Stimulated activated CD4-positive, alpha-beta T cell treated with anti-CD3 and anti-CD28 coated beads, Interleukin-12 subunit alpha, Interleukin-12 subunit beta, amount 100 ng/mL, for 24 hours (primary cell): ENCODE results near the gene B3GNT9.

Experiments used
- DNase-seq, 2 experiments: peaks; one replicate each; pipeline ENCODE4 v3.0.0-alpha.2; 2020; ENCODE audit warnings: low read depth in 2 of 2

The B3GNT9 gene

DNA sequence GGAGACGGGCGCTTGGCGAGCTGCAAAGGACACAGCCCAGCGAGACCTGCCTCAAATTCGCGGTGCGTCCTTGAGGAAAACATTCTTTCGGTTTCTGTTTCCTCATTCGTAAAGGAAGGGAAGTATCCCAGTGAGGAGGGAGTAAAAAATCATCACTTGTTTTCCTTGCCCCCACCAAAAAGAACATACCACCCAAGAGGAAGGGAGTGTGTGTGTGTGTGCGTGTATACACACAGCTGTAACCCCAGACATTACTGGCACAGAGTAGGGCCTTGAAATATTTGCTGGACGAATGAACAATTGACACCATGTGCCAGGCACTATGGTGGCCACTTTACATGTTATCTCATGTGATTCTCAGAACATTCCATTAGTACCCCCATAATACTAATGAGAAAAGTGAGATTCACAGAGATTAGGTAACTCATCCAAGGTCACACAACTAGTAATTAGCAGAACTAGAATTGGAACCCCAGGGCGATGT lies 34.9 kb upstream of the B3GNT9 start:
- no peak for DNase-seq

DNA sequence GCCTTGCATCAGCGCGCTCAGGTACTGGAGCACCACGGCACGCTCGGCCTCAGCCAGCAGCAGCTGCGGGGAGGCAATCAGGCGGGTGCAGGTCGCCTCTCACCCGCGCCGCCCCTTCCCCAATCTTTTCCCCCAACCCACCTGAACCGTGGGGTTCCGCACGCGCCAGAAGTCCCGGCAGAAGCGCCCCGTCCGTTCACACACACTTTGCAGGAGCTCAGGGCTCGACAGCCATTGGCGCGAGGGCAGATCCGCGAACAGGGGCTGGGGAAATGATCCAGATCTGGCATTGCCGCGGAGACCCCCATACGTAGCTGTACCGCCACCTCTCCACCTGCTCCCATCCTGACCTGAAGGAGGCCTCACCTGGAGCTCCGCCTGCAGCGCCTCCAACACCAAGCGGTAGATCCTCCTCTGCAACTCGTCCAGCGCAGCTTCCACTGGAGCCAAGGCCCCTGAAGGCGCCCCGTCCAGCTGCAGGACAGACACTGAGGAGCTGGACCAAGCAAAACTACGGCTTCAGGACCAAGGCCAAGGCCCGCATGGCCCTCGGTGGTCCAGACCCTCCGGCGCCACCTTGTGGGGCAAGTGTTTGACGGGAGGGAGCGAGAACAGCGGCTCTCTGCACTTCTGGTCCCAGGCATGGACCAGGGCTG lies 34.3 kb upstream of the B3GNT9 start:
- peak; percentile 65 to 84 for DNase-seq

DNA sequence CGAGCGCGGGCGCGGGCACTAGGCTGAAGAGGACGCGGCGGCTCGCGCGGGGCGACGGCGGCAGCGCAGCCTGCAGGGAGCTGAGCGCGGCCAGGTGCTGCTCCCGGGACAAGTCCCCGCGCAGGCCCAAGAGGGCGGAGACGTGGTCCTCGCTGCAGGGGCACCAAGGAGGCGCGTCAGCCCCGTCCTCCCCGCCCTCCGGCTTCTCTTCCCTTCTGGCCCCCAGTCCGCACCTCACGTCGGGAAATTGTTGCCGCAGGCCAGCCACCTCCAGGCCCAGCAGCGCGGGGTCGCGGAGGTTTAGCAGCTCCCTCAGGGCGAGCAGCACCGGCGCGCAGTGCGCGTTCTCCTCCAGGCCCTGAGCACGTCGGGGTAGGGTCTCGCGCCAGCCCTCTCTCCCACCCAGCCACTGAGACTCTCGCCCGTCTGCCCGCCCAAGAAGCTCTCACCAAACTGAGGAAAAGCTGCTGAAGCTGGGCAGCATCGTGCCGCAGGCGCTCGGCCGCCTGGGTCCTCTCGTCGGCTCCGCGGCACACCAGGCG lies 33.7 kb upstream of the B3GNT9 start:
- no peak for DNase-seq

DNA sequence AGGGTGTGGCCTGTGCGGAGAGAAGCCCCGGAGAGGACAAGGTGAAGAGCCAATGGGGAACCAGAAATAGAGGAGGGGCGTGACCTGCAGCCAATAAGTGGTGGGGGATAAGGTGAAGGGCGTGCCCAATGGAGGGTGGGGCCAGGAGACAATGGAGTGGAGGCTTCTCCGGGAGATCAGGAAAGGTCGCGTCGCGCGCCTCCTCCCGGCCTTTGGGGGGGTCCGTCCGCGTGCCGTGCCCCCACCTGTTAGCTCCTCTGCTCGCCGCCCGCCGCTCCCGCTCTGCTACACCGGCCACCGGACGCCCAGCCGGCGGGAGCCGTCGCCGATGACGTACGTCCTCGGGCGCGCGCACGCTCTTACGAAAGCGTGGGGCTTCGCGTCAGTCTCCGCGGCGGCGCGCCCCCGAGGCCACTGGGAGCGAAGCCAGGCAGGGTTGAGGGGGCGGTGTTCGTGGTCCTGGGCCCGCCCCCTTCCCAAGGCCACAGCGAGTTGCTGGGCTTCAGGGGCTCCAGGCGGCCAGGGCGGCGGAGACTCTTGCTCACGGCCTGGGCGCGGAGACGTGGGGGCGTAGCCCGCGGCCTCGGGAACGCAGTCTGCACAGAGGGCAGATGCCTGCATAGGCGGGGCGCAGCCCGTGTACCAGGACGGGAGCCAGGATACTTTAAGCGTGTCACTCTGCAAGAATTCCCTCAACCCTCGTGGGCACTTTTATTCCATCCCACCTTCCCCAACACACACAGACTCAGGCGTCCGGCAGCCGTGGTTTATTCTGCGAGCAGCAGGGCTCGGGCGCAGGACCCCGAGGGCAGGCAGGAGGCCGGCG lies 33.0 kb upstream of the B3GNT9 start, which contains the start of gene MATCAP1:
Gene MATCAP1, minus strand, starts transcription at position 337 of the 826 bp plus-strand sequence. CDS start 3,353 bp downstream, outside the sequence.
- peak; percentile 84 to 95 for DNase-seq

DNA sequence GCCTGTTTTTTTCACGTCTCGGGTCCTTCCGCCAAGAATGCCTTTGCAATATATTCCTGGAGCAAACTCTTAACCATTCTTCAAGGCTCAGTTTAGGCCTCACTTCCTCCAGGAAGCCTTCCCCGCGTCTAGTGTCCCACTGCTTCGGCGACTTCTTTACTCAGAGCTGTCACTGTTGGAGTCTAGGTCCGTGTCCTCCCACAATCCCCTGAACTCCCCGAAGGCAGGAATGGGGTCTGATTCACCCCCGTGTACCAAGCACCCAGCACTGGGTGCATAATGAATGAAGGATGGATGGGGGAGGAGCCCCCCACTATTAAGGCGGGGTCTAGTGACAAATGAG lies 32.5 kb upstream of the B3GNT9 start:
- DNase-seq, result no peak

DNA sequence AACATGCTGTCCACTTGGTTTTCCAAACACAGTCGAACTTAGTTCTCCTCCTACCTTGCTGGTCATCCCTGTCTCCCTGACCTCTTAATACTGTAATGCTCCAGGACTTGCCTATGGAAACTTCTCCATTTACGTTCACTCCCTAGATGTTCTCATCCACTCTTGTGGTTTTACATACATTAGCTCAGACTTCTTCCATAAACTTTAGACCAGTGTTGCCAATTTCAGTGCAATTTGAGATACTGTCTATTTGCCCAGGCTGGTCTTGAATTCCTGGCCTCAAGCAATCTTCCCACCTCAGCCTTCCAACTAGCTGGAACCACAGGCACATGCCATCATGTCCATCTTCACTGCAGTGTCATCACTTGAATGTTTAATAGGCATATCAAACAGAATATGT lies 31.5 kb upstream of the B3GNT9 start:
- DNase-seq, result no peak

DNA sequence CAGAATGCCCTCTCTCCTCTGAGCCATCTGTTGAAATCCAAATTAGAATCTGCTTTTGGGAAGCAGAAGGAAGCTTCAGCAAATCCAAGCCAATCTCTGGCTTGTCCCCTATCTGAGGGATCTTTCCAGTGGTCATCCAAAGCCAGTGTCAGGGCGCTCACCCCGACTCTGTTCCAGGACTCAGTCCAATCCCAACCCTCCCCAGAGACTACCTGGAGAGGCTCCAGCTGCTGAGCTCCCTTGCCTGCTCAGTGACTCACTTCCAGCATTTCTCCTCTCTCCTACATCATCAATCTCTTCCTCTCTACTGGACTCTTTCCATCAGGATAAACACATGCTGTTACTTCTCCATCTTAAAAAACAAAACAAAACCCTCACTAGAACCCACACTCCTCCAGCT lies 30.5 kb upstream of the B3GNT9 start:
- no peak for DNase-seq

DNA sequence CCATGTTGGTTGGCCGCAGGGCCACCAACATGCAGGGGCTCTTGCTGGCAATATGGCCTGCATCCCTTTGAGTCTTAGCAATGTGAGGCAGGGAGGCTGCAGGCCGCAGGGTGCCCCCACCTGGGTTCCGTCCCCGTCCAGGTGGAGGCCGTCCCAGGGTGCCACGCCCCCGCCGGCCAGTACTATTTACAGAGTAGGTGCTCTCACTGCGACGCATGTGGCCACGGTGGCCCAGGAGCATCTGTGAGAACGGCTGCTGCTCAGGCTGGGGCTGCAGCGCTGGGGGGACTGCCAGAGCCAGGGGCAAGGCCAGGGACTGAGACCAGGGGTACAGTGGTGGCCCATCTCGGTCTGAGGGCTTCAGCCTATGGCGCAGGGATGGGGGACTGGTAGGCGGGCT lies 29.4 kb upstream of the B3GNT9 start:
- DNase-seq, result no peak

DNA sequence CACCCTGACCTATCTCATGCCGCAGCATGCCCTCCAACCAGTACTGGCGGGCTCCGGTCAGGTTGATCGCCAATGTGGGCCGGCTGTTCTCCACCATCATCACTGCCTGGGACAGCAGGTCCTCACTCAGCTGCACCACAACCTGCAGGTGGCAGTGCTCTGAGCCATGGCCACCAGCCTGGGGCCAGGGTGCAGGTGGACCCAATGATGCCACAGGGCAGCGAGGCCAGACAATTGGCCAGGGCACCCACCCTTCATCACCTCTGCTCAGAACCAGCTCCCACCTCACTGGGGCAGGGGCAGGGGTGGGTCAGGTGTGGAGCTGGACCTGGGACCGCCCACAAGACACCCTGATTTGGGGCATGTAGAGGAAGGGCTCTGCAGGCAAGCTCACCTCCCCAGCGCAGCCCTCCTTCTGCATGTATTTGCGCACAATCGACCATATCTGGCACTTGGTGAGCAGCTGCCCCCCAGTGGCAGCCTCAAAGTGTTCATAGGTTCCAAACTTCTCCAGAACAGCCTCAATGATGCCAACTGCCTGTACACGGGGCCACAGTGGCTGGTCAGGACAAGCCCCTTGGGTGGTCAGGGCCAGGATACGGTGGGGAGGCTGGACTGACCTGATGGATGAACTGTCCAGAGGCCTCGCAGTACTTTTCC lies 28.8 kb upstream of the B3GNT9 start:
- no peak for DNase-seq

DNA sequence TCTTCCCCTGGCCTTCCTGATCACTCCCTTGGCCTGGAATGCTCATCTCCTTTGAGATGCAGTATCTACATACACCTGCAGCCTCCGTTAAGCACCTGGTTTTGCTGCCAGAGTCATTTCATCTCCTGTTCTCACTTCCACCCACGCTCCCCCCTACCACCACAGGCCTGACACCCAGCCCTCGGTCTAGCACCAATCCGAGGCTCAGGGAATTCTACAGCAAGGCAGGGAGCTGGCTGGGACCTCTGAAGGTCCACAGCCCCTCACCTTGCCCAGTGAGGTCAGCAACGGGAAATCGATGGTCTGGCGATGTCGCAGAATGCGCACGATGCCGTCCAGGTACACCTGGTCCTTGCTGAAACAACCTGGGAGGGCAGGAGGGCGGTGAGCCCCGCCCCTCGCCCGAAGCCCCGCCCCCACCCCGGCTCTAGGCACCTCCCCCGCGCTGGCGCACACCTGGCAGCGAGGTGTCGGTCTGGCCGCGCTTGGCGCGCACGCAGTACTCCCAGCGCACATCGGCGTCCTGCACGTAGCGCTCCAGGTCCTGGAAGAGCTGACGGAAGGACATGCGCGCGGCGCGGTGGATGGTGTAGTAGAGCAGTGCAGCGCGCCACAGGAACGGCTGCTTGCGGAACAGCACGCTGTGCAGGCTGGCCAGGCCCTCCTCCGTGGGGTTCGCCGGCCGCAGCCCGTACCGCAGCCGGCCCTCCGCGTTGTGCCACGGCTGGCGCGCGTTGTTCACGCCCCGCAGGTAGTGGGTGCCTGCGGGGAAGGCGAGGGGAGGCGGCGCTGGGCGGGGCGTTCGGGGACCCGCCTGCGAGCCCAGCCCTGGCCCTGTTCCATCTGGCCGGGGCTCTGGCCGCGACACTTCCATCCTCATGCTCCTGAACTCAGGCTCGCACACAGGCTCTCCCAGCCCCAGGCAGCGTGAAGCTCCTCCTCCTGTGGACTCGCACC lies 27.2 kb upstream of the B3GNT9 start:
- DNase-seq, result no peak

DNA sequence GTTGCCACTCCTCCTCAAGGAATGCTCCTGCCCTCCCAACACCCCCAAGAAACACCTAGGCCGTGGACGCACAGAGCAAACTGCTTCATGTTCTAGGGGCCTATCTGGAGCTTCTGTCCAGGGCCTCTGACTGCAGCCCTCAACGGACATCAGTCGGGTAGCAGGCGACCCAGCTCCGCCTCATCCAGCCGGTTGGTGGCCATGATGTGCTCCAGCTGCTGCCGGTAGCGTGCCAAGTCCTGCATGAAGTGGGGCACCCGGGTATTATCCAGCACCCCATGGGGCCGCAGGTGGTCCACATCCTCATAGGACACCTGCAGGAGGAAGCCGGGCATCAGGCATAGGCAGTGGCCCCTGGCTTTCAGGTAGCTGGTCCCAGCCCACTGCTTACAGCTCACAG lies 25.9 kb upstream of the B3GNT9 start:
- no peak for DNase-seq

DNA sequence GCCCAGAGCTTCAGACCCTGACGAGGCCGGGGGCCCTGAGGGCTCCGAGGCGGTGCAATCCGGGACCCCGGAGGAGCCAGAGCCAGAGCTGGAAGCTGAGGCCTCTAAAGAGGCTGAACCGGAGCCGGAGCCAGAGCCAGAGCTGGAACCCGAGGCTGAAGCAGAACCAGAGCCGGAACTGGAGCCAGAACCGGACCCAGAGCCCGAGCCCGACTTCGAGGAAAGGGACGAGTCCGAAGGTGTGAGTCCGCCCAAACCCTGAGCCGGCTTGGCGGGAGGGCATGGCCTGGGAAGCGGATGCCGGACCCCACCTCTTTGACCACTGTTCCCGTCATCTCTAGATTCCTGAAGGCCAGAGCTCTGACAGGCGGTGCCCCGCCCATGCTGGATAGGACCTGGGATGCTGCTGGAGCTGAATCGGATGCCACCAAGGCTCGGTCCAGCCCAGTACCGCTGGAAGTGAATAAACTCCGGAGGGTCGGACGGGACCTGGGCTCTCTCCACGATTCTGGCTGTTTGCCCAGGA lies 24.0 kb upstream of the B3GNT9 start:
- DNase-seq, result no peak

DNA sequence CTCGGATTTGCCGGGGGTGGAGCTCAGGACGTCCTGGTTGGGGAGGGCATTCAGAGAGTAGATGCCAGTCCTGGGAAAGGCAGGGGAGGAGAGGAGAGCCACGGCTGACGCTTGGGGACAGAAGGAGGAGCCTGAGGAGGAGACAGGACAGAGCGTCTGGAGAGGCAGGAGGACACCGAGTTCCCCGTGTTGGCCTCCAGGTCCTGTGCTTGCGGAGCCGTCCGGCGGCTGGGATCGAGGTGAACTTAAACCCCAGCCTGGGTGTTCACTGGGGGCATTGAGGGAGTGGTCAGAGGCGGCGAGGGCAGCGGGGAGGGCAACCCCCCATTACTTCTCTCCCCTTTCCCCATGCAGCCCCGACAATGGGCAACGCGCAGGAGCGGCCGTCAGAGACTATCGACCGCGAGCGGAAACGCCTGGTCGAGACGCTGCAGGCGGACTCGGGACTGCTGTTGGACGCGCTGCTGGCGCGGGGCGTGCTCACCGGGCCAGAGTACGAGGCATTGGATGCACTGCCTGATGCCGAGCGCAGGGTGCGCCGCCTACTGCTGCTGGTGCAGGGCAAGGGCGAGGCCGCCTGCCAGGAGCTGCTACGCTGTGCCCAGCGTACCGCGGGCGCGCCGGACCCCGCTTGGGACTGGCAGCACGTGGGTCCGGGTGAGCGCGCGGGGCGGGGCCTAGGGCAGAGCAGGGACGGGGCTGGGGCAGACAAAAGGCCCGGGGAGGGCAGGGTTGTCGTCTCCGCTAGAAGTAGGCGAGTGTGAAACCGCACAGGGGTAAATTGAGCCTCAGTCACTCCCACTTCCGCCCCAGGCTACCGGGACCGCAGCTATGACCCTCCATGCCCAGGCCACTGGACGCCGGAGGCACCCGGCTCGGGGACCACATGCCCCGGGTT lies 23.3 kb upstream of the B3GNT9 start:
- DNase-seq, result no peak

DNA sequence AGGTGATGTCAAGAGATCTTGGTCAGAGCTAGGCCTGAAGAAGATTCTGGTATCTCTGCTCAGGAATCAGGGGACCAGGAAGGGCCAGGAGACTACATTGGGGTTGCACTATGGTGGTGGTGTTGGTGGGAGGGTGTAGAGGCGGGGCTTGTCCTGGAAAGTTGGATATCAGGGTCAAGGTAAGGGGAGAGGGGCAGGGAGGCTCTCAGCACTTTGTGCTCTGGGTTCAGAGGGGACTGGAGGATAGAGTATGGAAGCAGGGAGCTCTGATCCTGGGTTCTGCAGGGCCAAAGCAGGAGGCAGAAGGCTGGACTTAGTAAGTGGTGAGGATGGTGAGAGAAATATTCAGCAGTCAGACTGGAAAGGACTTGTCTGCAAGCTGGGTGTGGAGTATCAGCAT lies 22.5 kb upstream of the B3GNT9 start:
- DNase-seq, result no peak

DNA sequence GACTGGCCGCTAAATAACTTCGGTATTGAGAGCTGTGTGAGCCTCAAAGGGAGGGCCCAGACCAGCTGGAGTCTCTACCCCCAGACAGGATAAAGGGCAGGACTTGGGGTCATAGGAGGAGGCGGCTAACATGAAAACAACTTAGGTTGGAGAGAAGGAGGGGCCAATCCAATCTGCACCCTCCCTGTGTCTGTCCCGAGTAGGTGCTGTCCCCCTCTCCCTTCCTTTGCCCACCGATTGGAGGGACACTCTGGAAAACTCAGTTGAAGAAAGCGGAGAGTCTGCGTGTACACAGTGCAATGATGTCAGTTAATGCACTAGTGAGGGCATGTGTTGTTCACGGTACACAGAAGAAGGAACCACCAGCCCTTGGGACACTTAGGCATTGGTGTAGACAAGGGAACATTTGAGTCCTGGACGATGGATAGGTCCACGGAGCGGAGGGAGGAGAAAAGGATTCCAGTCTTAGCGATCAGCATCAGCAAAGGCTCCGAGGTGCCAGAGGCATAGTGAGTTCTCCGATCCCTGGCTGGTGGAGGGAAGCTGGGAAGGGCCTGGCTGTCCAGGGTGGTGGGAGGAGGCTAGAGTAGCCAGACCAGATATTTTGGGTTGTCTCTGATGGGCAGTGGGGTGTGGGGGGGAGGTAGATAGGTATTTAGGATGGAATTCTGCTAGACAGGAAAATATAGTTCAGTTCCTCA lies 20.3 kb upstream of the B3GNT9 start:
- no peak for DNase-seq

DNA sequence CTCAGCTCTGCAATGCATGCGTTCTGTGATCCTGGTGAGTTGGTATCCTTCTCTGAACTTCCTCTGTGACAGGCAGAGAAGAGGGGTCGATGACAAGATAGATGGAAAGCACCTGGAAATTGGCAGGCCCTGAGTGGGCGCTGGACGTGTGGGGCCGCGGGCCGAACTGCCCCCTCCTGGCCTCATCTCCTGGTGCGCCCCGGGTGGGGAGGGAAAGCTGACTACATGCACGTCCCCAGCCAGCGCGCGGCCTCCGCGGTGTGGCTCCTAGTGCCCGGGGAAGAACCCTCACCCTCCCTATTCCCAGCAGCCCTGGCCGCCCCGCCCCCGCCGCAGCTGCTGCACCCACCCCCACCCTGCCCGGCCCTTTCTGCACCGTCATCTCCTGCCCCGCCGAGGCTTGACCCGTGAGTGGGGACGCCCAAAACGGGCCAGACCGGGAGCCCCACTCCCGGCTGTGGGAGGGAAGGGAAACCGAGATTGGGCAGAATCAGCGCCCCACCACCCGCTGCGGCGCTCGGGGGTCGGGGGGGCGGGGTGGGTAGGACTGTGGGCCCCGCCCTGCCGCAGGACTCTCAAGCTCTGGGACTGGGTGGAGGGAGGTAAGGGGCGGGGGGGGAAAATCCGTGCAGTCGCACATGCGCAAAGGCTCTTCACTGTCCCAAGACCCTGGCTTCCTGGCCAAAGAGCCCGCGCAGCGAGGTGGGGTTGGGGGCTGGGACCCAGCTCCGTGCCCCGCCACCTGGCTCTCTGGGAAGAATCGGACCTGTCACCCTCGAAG lies 19.6 kb upstream of the B3GNT9 start, which contains the start of gene NOL3:
Gene NOL3, plus strand, starts transcription at position 371 of the 781 bp plus-strand sequence.
- no peak for DNase-seq

DNA sequence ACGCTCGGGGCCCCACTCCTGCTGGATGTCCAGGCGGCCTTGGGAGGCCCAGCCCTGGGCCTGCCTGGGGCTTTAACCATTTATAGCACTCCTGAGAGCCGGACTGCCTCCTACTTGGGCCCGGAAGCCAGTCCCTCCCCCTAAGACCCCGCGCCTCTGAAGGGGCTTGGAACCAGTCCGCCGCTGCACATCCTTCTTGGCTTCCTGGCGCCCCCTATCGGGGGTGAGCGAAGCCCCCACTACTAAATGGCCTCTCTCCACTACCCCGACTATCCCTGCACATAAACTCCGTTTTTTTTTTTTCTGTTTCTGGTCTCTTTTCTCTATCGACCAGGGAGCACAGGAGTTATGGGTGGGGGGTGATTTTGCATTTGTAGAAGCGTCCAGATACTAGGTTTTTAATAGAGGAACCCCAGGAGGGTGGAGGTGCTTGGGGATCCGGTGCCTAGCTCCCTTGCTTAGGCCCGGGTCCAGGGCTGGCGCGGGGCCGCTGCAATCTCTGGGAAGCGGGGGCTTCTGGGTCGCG lies 18.9 kb upstream of the B3GNT9 start:
- no peak for DNase-seq

DNA sequence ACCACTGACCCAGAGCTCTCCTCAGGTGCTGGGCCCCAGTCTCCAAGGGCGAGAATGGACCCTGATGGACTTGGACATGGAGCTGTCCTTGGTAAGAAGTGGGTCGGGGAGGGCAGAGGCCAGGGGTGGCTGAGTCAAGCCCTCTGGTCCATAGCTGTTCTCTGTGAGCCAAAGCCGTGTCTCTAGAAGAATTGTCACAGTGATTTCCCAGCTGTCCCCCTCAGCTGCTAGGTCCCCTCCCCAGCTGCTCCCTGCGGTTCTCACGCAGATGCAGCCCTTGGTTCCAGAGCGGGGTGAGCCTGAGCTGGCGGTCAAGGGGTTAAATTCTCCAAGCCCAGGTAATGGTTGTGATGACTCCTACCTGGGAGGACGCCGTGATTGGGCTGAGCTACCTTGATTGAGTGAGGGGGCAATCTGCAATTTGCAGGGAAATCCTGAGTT lies 18.2 kb upstream of the B3GNT9 start:
- no peak for DNase-seq
